Tibial nerve (tissue), 4 donors: ENCODE measurements around the gene KIRREL3.

Experiments
- CTCF ChIP-seq, 5 experiments: fragments of 200-600 bp in 3 of 5; fragments of 450-650 bp in 2 of 5; sonication (generic) in 3 of 5; IDR thresholded peaks; one replicate each; pipeline ENCODE4 v1.5.1; 2016 to 2019; ENCODE audit warnings: antibody characterized with exemption in 5 of 5, mild to moderate bottlenecking in 3 of 5, moderate library complexity in 2 of 5
- EP300 ChIP-seq, 2 donors: sonication (generic); formaldehyde crosslinking; IDR thresholded peaks; one replicate each; pipeline ENCODE4 v1.6.1; 2017; ENCODE audit warnings: antibody characterized with exemption in 2 of 2, mild to moderate bottlenecking in 1 of 2
- POLR2A ChIP-seq, 2 donors: fragments of 450-650 bp; IDR thresholded peaks; one replicate each; pipeline ENCODE4 v1.6.1; 2017; ENCODE audit warnings: antibody characterized with exemption in 2 of 2, mild to moderate bottlenecking in 2 of 2, moderate library complexity in 2 of 2

GRCh38 chr11:126963603-126964363, 36.8 kb downstream of the KIRREL3 start:
- TF ChIP-seq POLR2A (IDR thresholded peaks at IDR 0.05) (no peak), CTCF (IDR thresholded peaks at IDR 0.05) (no peak), EP300 (IDR thresholded peaks at IDR 0.05) (no peak)
